K562 (cell line): ENCODE results near the gene MRPS18B. TPM values are rescaled to one million over a fixed set of nuclear protein-coding genes. Genes with fewer than 3 reads are reported as not detected.

Experiments used
- CSDE1 ChIP-seq, 2 experiments: fragments of 450-650 bp; IDR thresholded peaks; 2 replicates each; pipeline ENCODE4 v1.6.1; 2016; ENCODE audit warnings: mild to moderate bottlenecking in 1 of 2
- ELK1 ChIP-seq: sonication (generic); formaldehyde crosslinking; IDR thresholded peaks from 2 replicates; pipeline ENCODE4 v1.8.1; 2022; ENCODE audit warnings: missing genetic modification reagents
- GATAD2B ChIP-seq: fragments of 450-650 bp; IDR thresholded peaks from 2 replicates; pipeline ENCODE4 v1.6.1; 2017; ENCODE audit warnings: mild to moderate bottlenecking, borderline replicate concordance
- MBD2 ChIP-seq: sonication (generic); IDR thresholded peaks from 2 replicates; pipeline ENCODE4 v1.6.1; 2016; ENCODE audit warnings: low read depth, borderline replicate concordance
- TAF1 ChIP-seq: IDR thresholded peaks from 2 replicates; pipeline ENCODE4 v1.6.1; 2011; ENCODE audit warnings: mild to moderate bottlenecking, low read length, moderate library complexity; ENCODE audit not compliant: insufficient read depth, control insufficient read depth, severe bottlenecking; ENCODE audit errors: extremely low read depth
- TRIM25 ChIP-seq: fragments of 450-650 bp; IDR thresholded peaks from 2 replicates; pipeline ENCODE4 v1.7.0; 2016; ENCODE audit warnings: borderline replicate concordance
- XRCC3 ChIP-seq: fragments of 450-650 bp; IDR thresholded peaks from 2 replicates; pipeline ENCODE4 v1.6.1; 2017; ENCODE audit warnings: mild to moderate bottlenecking, moderate library complexity
- ZBTB40 ChIP-seq, 2 experiments: fragments of 450-650 bp in 1 of 2; sonication (generic) in 1 of 2; formaldehyde crosslinking in 1 of 2; IDR thresholded peaks; 2 replicates each; pipeline versions ENCODE4 v1.7.1 to v1.9.0; 2016 to 2022; ENCODE audit warnings: inconsistent platforms in 1 of 2, mild to moderate bottlenecking in 1 of 2, missing genetic modification reagents in 1 of 2
- ZBTB49 ChIP-seq: sonication (generic); formaldehyde crosslinking; IDR thresholded peaks from 2 replicates; pipeline ENCODE4 v1.8.0; 2022; ENCODE audit warnings: missing genetic modification reagents, mild to moderate bottlenecking, borderline replicate concordance
- ZNF354B ChIP-seq: fragments of 250-450 bp; sonication (Bioruptor Pico); IDR thresholded peaks from 2 replicates; pipeline ENCODE4 v1.4.0; 2020
- ZNF696 ChIP-seq: fragments of 250-450 bp; sonication (Bioruptor Pico); conservative IDR thresholded peaks from 2 replicates; pipeline ENCODE4 v1.4.0; 2020; ENCODE audit warnings: mild to moderate bottlenecking, moderate library complexity
- polyA plus RNA-seq, 8 experiments: library from polyadenylated mRNA; depleted of rRNA in 4 of 8; stranded (reverse) in 5 of 8; unstranded in 3 of 8; fragments of >200 nt; fragmentation: Nextera tagmentation in 2 of 8; fragmentation: Illumina TruSeq in 1 of 8; extraction: Ambion mirVana in 2 of 8; extraction: Trizol in 1 of 8; gene quantifications; 2 replicates each; pipeline versions ENCODE4 v1.2.1 to v1.2.3, GENCODE V29; 2011 to 2014; ENCODE audit warnings: inconsistent platforms in 1 of 8, missing spikeins in 1 of 8
- total RNA-seq, 7 experiments: library from RNA; depleted of rRNA in 6 of 7; stranded (reverse); fragments of >200 nt in 6 of 7; fragmentation: Illumina TruSeq in 2 of 7; extraction: Trizol in 2 of 7; gene quantifications; 2 replicates each; pipeline versions ENCODE4 v1.2.1 to v1.2.3, GENCODE V29; 2011 to 2021; ENCODE audit warnings: low replicate concordance in 1 of 7

MRPS18B gene
- total and polyA plus RNA-seq, 9 of the 15 experiments (the other 6 are each of a cell fraction or from before 2014, with no cell fraction given), result 132 to 383 (median 178) TPM

GRCh38 chr6:30672445-30673253 lies 55.0 kb downstream of the MRPS18B start, which contains the start of gene DHX16 (continued):
- TF ChIP-seq TAF1, result peak; percentile 60
- no peak for TF ChIP-seq ELK1 (CRISPR knock-in tag)
- no peak for TF ChIP-seq XRCC3
- peak in 1 of 2 experiments; percentile 71; a peak in 1 of 4 replicates for TF ChIP-seq CSDE1 (IDR thresholded peaks at IDR 0.05)
- no peak for TF ChIP-seq ZNF696 (CRISPR knock-in tag)
- TF ChIP-seq MBD2, result no peak
- no peak for TF ChIP-seq TRIM25
- peak; percentile 75 for TF ChIP-seq ZBTB40 (IDR thresholded peaks at IDR 0.05)
- TF ChIP-seq ZBTB40 (CRISPR knock-in tag; IDR thresholded peaks at IDR 0.05), result no peak; the same call in 1 of the 2 replicates
- TF ChIP-seq GATAD2B, result no peak; the same call in 1 of the 2 replicates
- TF ChIP-seq ZBTB49 (CRISPR knock-in tag), result peak; percentile 87; the same call in 1 of the 2 replicates
- no peak for TF ChIP-seq ZNF354B
